ENCODE data around the gene SCMH1.
A peak's percentile ranks its signal among the peaks of the same experiment; 100 is the strongest.
"Not testable (repeated sequence)": the region's sequence is repeated elsewhere in the genome, so short reads cannot be mapped to it uniquely, and the experiment has no call there.

The SCMH1 gene

DNA sequence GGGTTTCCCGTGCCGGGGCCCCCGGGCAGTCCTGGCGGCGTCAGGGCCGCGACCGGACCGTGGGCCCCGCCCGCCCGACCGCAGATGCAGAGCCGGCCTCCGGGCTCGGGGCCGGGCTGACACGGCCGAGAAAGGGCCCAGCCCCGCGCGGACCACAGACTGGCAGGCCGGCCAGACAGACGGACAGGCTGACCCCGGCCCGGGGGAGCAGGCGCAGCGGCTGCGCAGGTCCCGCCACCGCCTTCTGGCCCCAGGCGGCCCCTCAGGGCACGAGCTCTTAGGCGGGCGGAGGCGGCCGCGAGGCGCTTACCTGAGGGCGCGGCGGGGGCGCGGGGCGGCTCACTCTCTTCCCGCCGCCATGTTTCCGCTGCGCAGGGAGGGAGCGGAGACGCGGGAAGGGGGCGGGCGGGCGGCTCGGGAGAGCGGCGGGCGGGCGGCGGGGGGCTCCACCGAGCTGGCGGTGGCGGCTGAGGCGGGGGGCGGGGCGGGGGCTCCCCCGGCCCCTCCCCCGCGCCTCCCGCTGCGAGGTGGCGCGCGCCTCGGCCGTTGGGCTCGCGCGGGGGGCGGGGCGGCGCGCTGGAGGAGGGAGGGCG, at the start of gene SCMH1:
Gene SCMH1 (minus strand): TSS at position 558 of the 593 bp plus-strand sequence. CDS start 56,173 bp downstream, outside the sequence.
- DNase-seq = peak; percentile 58

DNA sequence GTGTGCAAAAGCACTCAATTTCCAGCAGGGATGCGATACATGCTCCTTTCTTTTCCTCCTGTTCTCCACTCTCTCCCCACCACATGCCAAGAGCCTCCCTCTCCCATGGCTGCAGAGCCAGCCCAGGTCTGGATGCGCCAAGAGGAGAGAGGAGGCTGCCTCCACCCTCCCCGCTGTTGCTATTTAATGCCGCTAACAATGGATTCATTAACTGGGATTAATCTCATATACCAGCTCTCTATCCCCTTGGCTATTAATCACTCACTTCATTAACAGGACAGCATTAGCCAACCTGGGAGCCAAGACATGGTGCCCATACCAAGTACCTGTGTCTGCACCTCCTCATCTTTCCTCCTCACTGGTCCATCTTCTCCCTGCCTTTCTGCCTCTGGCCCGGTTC, 49.1 kb upstream of the SCMH1 start:
- DNase-seq = no peak

DNA sequence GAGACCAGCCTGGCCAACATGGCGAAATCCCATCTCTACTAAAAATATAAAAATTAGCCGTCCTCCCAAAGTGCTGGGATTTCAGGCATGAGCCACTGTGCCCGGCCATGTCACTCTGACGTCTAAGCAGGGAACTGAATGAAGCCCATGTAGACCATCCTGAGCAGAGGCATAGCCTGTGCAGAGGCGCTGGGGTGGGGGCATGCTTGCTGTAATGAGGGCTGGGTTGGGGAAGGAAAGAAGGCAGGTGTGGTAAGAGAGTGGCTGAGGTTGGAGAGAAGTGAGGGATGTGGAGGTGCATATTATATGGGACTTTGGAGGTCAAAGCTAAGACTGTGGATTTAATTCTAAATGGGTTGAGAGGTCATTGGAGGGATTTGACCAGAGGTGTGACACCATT, 47.1 kb upstream of the SCMH1 start:
- DNase-seq = no peak

DNA sequence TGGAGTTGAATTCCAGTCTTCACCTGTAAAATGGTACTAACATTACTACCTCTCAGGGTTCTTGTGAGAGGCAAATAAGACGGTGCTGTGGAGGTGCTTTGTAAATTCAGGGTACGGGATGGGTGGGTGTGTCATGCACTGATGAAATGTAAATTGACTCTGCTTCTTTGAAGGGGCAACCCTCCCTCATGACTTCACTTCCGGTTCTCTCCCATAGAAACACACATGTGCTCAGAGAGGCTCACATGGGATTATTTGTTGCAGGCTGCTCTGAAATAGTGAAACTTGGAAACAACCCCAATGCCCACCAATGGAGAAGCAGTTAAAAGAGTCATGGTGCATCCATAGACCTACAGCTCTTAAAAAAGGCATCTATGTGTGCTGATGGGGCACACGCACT, 44.9 kb upstream of the SCMH1 start:
- DNase-seq = no peak

DNA sequence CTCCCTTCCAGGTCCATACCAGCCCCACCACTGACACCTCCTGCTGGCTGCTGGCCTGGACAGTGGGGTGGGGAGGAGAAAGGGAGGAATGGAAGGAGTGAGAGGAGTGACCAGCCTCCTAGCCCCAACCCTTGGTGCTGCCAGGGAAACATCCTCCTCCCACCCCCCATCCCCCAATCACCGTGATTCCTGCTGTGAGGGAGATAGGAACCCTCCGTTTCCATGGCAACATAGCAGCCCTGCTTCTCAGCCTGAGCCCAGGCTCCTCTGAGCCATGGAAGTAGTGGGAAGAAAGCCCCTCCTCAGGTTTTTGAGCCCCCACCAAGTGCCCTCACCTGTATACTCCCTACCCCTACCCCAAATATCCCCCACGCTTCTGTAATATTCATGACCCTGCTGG, 44.4 kb upstream of the SCMH1 start:
- no peak for DNase-seq

DNA sequence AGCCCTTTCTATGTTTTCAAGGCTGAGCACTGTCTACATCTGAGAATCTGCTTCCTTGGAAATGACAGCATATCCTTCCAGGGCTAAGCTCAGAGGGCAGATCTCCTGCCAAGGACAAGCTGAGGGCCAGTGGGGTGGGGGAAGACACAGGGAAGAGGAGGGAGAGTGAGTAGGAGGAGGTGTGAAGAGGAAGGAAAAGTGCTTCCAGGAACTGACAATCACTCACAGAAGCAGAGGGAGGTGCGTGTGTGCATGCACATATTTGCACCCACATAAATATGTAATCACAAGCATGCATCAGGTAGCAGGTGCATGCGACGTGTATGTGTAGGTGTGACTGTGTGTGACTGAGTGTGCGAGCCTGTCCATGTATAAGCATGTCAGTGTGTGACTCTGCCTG, 43.7 kb upstream of the SCMH1 start:
- no peak for DNase-seq

DNA sequence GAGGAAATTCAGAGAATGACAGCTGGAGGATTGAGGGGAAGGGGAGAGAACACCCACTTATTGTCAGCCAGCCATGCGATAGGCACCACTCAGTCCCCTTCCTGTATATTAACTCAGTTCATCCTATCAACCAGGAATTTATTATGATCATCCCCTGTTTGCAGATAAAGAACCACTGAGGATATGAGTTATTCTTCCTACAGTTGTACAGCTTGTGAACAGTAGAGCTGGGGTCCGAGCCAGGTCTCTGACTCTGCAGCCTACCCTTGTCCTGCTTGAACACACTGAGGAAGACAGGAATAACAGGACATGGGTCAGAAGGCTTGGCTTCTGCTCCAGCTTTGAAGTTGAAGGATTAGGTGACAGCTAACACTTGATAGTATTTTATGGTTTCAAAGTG, 42.0 kb upstream of the SCMH1 start:
- DNase-seq = no peak

DNA sequence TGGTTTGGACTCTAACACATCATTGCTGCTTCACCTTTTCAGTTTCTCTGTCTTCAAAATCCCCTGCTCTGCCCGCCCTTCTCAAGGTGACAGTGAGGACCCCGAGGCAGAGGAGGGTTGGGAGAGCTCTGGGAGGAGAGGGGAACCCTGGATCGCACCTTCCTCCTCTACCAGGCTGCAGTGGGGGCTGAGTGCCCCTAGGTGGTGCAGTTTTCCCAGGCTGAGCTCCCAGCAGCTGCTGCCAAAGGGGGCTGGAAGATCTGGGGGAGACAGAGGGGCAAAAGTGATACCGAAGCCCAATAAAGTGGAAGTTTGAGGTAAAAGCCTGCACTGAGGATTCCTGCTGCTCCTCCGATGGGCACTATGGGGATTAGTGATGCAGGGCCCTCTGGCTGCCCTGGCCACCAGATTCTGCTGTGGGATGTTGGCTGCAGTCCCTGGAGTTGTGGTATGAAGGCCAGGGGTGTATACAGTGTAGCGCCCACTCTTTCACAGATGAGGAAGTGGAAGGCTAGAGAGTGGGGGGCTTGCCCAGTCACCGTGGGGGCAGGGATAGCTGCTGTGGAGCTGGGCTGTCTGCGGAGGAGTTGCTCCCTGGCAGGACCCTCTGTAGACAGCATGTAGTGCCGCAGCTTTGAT, 40.7 kb upstream of the SCMH1 start:
- peak; percentile 24 for DNase-seq

DNA sequence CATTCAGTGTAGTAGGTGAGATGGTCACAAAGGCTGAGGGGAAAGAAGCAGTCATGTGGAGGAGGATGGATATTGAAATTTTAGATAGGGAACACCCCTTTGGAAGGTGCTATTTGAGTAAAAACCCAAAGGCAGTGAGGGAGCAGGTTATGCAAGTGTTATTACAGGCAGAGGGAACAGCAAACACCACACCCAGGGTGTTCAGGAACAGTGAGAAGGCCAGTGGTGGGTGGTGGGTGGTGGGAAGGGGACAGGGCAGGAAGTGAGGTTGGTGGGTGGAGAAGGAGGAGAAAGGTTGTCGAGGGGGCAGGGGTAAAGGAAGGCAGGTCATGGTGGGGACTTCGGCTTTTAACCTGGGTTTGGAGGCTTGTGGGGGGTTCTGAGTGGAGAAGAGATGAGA, 39.2 kb upstream of the SCMH1 start:
- no peak for DNase-seq

DNA sequence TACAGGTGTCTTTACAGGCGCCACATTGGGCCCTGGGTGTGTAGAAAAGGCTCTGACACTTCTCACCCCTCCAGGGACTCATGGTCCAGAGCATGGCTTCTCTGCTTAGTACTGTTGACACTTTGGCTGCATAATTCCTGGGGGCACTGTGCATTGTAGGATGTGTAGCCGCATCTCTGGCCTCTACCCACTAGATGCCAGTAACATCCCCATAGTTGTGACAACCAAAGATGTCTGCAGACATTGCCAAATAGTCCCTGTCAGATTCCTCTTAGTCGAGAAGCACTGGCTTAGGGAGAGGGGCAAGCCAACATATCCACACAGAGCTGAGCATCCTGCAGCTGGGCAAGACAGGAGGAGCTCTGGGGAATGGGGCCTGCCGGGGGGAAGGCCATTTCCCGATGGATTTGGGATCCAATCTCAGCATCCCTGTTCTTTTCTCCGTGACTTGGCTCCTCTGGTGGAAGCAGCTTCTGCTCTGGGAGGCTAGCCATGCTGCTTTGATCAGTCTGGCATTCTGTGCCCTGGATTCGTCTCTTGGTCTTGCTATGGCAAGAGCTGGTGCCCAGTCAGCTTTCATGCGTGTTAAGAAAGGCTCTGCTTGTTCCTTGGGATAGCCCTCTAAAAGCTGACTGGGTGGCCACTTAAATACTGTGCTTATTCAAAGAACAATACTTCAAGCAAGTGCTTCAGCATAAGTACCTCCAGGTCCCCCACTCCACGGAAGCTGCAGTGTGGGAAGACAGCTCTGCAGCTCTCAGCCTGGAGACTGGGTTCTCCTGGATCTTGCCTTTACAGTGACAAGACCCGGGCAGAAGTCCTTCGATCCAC, 38.3 kb upstream of the SCMH1 start:
- DNase-seq = no peak

DNA sequence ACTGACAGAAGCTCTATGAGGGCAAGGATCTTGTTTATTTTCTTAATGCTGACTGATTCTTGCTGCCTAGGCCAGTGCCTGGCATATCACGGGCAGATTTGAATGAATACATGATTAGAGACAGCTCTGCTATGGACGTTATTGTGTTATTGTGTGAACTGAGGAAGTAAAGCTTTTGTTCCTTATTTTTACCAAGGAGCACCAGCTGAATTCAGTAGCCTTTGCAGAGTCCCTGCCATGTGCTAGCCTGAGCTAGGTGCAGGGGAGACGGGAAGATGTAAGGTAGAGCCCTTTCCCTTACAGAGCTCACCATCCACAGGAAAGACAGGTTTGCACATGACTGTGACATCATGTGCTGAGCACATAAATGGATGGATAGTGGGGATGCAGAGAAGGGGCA, 36.0 kb upstream of the SCMH1 start:
- no peak for DNase-seq

DNA sequence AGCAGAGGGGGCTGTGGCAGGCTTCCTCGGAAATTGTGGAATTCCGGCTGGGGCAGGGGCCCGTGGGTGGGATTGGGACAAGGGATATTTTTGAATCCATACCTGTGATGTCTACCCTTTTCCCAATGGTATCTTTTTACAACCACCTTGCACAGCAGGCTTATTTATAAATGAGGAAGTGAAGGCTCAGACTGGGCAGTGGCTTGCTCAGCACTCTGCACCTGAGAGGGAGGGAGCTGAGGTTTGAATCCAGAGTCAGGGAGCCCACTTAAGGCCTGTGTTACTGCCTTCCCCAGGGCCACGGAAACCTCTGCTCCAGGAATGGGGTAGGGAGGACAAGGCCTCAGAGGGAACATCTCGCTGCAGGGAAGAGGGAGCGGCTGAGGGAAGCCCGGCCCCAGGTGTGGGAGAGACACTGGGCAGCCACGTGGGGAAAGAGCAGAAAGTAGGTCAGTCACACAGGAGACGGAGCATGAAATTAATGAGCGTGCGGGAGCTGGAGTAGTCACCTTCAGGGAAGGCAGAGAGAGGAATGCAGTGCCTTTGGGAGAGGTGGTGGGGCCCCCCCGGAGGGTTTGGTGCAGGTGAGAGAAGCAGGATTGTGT, 35.4 kb upstream of the SCMH1 start:
- DNase-seq = no peak

DNA sequence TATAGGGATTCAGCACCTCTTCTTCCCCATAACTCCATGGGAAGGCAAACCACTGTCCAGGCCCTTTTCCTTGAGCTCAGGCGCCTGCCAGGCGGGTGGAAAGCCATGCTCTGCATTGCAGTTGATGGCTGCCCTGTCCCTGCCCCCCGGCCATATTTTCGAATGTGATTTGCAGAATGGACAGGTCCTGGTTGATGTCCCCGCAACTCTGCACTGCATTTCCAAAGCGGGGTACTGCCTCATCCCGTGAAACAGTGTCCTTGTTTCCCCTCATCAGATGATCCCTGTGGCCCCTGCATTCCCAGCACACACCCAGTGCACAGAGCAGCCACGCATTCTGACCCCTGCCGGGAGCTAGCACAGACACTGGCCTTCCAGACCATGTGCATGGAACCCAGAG, 33.7 kb upstream of the SCMH1 start:
- no peak for DNase-seq

DNA sequence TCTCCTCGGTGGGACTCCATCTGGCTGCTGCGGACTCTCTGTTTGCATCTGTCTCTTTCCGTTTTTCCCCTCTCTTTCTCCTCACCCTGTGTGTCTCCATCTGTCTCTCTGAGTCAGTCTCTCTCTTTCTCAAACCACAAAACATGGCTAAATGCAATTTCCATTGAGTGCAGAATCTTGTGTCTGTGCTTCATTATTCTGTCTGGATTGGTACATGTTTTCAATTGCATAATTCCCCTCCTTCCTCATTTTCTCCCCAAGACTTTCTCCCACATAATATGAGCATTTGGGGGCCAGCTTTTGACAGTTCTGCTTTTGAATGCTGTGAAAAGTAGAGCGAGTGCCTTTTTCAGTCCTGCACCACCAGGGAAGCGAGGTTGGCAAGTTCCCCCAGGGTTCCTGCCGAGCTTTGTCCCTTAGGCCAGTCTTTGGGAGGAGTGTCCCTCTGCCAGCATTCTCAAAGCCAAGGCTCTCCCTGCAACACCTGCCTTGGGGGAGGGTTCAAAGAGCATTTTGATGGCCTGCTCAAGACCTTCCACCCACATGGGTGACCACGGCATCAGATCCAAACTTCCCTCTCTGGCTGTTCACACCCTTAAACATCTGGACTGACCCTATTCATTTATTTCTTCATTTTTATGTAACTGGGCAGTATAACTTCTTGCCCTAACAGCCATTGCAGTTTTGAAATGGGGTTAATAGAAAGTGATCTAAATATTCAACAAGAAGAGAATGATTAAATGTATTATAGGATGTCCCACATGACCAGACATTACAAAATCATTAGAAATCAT, 32.8 kb upstream of the SCMH1 start:
- DNase-seq = no peak

DNA sequence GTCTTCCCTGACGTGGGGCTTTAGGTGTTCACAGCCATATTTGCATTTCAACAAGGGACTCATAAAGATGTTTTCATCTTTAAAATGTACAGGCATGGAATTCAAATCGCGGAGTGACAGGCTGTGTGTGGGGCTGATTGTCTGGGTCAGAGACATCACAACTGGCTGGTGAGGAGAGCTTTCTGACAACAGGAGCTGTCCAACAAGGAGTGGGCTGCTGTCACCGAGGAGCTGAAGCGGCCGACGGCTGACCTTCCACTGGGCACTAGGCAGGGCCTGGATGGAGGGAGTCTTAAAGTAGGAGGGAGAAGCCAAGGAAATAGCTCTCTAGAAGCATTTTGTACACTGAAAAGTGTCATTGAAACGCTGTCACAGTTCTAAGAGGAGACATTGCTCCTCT, 30.5 kb upstream of the SCMH1 start:
- no peak for DNase-seq

DNA sequence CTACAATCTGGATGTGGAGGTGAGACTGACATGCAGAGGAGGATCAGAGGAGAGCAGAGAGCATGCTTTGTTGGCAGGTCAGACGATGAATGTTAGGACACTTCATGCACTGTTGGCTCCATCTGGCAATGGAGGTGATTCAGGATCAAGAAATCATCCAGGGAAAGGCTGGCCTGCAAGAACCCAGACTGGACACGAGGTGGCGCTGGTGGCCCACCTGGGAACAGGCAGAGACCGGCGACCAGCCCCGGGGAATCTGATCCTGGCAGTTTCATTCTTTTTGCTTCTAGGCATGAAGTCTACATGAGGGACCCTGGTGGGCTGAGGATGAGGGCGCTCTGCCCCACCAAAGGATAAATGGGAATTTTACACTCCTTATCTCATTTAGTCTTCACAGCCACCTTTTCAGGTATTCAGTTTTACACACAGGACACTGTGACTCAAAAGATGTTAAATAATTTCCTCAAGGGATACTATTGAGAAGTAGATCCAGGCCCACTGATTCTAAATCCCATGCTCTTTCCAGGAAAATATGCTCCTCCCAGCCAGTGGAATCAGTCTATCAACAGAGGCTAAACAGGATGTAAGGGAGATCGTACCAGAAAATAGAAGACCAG, 26.2 kb upstream of the SCMH1 start:
- peak; percentile 76 for DNase-seq

DNA sequence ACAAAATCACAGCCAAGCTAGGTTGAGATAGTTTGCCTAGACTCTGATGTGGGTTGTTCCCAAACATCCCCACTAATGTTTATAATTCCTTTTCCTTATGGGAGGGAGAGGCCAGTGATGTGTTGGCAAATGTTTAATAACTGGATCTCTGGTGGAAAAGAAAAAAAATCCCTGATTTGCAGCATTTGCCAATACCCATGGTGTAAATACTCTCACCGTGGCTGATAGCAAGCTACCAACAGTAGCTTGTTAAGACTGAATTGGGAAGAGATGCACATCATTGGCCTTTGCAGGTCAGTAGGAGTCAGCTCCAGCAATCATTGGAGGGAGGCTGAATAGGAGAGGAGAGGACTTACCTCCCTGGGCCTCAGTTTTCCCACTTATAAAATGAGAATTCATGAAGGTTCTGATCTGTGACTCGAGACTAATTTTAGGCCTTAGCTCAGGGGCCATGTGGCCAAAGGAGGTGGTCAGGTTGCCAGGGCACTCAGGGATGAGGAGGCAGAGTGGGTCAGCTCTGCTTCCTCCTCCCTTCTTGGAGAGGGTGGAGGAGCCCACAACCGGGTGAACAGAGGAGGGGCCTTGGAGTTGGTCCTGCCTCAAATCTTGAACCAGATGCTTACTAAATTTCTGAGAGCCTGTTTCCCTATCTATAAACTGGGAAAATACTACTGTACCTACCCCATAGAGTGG, 20.0 kb upstream of the SCMH1 start:
- no peak for DNase-seq

DNA sequence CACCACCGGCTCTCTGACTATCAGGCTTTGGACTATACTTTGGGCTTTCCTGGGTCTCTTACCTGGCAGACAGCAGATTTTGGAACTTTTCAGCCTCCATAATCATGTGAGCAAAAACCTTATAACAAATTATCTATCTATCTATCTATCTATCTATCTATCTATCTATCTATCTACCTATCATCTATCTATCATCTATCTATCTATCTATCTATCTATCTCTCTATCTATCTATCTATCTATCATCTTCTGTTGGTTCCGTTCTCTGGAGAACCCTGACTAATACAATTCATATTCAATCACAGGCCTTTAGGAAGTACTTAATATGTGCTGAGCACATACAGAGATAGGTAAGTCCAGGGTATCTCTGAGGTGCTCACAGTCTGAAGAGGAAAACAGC, 18.7 kb upstream of the SCMH1 start:
- no peak for DNase-seq

DNA sequence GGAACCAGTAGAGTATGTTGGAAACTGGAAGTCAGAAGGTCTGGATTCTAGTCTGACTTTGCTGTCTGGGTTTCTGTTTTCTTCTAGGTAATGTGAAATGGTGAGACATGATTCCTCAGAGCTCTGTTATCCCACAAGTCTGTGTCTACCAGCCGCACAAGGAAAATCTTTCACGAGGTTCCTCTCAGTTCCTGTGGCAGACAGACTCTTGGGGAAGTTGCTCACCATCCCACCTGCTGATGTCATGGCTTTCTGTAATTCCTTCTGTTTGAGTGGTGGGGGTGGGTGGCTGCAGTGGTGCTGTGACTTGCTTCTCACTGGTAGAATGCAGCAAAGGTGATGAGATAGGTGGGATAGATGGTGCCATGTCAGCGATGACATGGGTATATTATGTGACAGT, 17.1 kb upstream of the SCMH1 start:
- no peak for DNase-seq

DNA sequence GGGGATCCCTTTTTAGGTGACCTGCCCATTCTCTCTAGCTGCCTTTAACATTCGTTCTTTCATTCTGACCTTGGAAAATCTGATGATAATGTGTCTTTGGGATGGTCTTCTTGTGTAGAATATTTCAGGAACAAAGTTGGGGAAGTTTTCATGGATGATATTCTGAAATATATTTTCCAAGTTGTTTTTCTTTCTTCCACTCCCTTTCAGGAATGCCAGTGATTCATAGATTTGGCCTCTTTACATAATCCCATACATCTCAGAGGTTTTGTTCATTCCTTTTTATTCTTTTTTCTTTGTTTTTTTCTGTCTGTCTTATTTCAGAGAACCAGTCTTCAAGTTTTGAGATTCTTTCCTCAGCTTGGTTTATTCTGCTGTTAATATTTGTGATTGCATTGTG, 13.9 kb upstream of the SCMH1 start:
- DNase-seq = no peak

DNA sequence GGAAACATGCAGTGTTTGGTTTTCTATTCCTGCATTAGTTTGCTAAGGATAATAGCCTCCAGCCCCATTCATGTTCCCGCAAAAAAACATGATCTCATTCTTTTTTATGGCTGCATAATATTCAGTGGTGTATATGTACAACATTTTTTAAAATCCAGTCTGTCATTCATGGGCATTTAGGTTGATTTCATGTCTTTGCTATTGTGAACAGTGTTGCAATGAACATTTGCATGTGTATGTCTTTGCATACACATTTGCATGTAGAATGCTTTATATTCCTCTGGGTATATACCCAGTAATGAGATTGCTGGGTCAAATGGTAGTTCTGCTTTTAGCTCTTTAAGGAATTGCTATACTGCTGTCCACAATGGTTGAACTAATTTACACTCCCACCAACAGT, 9.0 kb upstream of the SCMH1 start:
- not testable (repeated sequence) for DNase-seq

DNA sequence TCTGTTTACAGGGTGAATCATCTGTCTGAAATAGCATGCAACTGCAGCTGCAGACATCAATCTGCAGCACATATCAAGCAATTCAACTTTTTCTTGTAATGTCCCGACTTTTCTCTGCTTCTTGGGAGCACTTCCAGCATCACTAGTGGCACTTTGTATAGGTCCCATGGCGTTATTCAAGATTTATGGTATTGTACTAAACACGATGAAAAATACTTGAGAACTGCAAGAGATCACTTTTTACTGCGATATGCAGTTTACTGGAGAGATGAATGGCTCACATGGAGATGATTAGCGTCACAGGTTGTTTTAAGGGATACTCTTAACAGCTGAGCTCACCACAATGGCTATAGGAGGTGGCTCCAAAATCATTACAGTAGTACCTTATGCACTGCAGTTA, 7.2 kb upstream of the SCMH1 start:
- DNase-seq = no peak

Data from NCI-H1092 treated with DMSO at 0.1 percent for 48 hours (cell line).